ENCODE data around the gene HNRNPK.

The HNRNPK gene

GRCh38 chr9:83932011-83932410, 48.0 kb downstream of the HNRNPK start:
- ATAC-seq, result no peak
- Mint-ChIP-seq H3K27ac (no peak overlapping the region), H3K27me3 (no peaks in the 10 kb centered on the region), H3K9me3 (no peaks in the 10 kb centered on the region), H3K4me1 (peaks cover 7% of the 10 kb centered on the region), H3K4me3 (no peak overlapping the region), H3K36me3 (no peaks in the 10 kb centered on the region)

- no peak overlapping the region for H3K27ac Mint-ChIP-seq
- no peaks in the 10 kb centered on the region for H3K36me3 Mint-ChIP-seq
- no peak for ATAC-seq
- H3K4me3 Mint-ChIP-seq, result no peak overlapping the region
- H3K4me1 Mint-ChIP-seq, result peaks cover 7% of the 10 kb centered on the region
- H3K27me3 Mint-ChIP-seq, result no peaks in the 10 kb centered on the region
- no peaks in the 10 kb centered on the region for H3K9me3 Mint-ChIP-seq
Observed at GRCh38 chr9:83930881-83931280, 49.1 kb downstream of the HNRNPK start.

GRCh38 chr9:83927591-83927990, 52.4 kb downstream of the HNRNPK start:
- no peaks in the 10 kb centered on the region for H3K9me3 Mint-ChIP-seq
- no peak for ATAC-seq
- no peaks in the 10 kb centered on the region for H3K36me3 Mint-ChIP-seq
- H3K4me3 Mint-ChIP-seq, result no peak overlapping the region
- no peak overlapping the region for H3K27ac Mint-ChIP-seq
- H3K4me1 Mint-ChIP-seq, result peaks cover 7% of the 10 kb centered on the region
- H3K27me3 Mint-ChIP-seq, result no peaks in the 10 kb centered on the region

DNA sequence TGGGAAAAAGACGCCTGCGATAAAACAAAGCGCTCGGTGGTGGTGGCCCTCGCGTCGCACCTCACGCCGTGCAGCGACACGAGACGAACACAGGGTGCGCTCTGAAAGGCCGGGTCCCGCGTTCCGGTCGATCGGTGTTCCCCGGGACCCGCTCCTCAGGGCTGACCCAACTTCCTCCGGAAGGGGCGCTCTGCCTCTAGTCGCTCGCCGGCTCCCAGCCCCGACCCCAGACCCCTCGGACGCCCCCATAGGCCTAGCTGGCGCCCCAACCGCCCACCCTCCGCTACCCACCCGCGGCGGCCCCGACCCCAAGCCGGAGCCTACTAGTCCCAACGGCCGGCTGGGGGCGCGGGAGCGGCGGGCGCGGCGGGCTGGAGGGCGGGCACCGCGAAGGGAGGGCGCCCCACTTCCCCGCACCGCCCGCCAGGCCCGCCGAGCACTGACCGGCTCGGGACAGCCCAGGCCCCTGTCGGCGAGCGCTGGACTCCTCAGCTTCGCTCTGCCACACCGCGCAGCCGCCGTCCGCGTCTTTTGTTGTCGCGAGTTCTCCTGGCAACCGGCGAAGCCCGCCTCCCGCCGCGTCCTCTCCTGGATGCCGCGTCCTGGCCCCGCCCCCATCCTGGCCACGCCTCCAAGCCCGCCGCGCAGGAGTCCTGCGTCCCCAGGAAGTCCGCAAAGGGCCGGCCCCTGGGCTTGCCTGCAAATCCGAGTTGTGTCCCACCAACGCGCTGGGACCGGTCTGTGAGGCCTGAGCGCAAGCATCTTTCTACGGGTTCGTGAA, 58.9 kb downstream of the HNRNPK start, which contains the start of gene KIF27:
Gene KIF27, minus strand, starts transcription at position 506 of the 781 bp plus-strand sequence. CDS start 5,841 bp downstream, outside the sequence.
- Mint-ChIP-seq H3K4me3 (peak within 1 kb of the TSS; percentile 88), H3K4me1 (peaks cover 18% of the 10 kb centered on the region), H3K27ac (peak within 1 kb of the TSS; percentile 91), H3K9me3 (no peaks in the 10 kb centered on the region), H3K27me3 (no peaks in the 10 kb centered on the region), H3K36me3 (no peaks in the 10 kb centered on the region)
- peak; percentile 96 for ATAC-seq

DNA sequence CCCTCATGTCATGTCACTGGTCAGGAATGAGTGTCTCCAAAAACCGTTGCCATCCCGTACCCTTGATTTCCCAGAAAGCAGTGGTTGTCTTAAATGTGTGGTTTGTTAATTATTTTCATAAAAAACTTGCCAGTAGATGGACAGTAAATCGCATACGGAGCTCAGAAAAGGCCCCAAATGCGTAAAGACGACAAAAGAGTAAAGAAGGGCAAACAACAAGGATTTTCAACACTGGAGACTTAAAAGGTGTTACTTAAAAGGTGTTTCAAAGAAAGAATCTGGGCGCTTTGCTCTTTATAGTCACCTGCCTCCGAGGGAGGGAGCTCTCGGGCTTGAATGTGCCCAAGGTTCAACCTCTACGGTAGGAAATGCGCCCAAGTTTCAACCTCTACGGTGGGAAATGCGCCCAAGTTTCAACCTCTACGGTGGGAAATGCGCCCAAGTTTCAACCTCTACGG, 59.5 kb downstream of the HNRNPK start:
- H3K27me3 Mint-ChIP-seq, result no peaks in the 10 kb centered on the region
- ATAC-seq, result peak; percentile 48
- peaks cover 18% of the 10 kb centered on the region for H3K4me1 Mint-ChIP-seq

GRCh38 chr9:83919111-83919510, 60.9 kb downstream of the HNRNPK start:
- Mint-ChIP-seq H3K36me3 (no peaks in the 10 kb centered on the region), H3K4me3 (no peak overlapping the region), H3K27ac (no peak overlapping the region), H3K4me1 (peaks cover 18% of the 10 kb centered on the region), H3K9me3 (no peaks in the 10 kb centered on the region), H3K27me3 (no peaks in the 10 kb centered on the region)
- no peak for ATAC-seq

More for the DNA sequence above, 59.5 kb downstream of the HNRNPK start:
- Mint-ChIP-seq H3K4me3 (peak overlapping the region; percentile 82), H3K36me3 (no peaks in the 10 kb centered on the region), H3K9me3 (no peaks in the 10 kb centered on the region), H3K27ac (peak overlapping the region; percentile 91)

Measured in stimulated activated memory B cell treated with anti-CD40 and anti-IgM and Interleukin-4, amounts not matched to agents 10 μg/mL and 1 μg/mL and 100 μg/mL, for 72 hours (primary cell).